ENCODE measurements around the gene RNASE7.
"Not testable (repeated sequence)": the region's sequence is repeated elsewhere in the genome, so short reads cannot be mapped to it uniquely, and the experiment has no call there.

The RNASE7 gene, protein sequence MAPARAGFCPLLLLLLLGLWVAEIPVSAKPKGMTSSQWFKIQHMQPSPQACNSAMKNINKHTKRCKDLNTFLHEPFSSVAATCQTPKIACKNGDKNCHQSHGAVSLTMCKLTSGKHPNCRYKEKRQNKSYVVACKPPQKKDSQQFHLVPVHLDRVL

DNA sequence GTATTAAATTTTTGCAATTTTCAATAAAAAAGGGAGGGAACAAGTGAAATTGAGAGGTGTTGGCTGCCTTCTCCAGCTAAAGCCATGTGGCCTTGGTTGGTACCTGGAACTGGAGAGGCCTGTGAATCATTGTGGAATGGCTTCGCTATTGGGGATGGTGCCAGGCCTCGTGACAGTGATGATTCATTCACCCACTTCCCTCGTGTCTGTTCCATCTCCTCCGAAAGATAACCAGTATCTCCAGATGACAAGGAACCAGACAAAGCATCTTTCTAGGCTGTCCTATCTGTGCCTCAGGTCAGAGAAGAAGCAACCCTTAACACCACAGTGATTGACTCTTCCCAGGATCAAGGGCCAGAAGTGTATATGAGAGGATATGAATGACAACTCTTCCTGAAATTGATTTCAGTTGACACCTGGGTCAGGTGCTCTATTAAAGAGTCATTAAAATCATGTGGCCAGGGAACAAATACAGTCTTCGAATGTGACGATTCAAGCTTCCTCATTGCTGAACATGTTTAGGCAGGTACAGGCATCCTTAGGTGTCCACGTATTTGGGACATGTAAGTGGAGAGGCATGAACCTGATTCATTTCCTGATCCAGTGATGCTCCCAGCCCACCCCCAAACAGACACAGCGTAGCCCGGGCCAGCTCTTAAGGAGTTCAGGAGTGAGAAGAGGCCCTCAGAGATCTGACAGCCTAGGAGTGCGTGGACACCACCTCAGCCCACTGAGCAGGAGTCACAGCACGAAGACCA lies at the start of gene RNASE7:
RNASE7 (plus strand) TSS at position 687 of the 758 bp plus-strand sequence. CDS start 631 bp downstream, outside the sequence.
- no peak for DNase-seq (ENCODE audit: low read depth in 2 of 2)

DNA sequence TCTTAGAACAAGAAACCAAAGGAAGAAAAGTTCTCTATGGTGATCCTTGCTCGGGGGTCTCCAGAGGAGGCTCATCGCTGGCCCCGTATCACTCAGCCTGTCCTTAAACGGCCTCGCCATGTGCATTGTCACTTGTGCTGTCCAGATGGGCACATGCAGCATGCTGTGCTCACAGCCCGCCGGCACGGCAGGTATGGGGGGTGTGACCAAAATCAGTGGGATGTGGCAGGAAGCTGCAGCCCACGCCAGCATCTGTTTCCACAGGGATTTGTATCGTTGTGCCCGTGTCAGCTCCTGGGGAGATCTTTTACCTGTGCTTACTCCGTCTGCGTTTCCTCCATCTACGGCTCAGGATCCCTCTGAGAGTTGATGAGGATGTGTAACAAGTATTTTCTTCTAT lies 45.6 kb upstream of the RNASE7 start:
- no peak for DNase-seq (ENCODE audit: low read depth in 2 of 2)

DNA sequence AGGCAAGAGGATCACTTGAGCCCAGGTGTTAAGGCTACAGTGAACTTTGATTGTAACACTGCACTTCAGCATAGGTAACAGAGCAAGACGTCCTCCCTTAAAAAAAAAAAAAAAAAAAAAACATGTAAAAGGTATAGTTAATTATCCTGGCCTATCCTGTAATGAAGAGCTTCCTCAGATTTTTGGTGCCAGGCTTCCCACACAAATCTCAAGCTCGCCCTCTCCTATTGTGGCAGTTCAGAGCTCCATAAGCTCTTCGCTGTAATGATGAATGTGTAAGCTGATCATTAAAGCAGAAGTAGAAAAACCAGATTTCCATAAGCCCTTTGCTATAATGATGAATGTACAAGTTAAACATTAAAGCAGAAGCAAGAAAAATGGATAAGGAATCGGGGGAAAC lies 45.0 kb upstream of the RNASE7 start:
- no peak for DNase-seq (ENCODE audit: low read depth in 2 of 2)

DNA sequence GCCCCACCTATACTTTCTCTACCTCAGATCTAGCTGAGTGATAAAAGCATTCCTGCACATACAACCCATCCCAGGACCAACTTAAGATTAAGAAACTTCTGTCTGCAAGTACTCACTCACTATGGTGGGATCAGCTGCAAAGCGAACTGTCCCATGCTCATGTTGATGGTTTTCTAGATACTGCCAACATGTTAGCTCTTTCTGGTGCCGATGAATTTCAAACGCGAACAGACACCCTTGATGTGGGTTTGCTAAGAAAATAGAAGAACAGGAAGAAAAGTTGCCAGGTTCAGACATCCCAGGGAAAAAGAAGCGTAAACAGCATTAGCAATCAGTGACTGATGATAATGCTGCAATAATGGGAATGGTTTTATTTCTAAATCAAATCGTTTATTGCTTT lies 44.6 kb upstream of the RNASE7 start:
- no peak for DNase-seq (ENCODE audit: low read depth in 2 of 2)

DNA sequence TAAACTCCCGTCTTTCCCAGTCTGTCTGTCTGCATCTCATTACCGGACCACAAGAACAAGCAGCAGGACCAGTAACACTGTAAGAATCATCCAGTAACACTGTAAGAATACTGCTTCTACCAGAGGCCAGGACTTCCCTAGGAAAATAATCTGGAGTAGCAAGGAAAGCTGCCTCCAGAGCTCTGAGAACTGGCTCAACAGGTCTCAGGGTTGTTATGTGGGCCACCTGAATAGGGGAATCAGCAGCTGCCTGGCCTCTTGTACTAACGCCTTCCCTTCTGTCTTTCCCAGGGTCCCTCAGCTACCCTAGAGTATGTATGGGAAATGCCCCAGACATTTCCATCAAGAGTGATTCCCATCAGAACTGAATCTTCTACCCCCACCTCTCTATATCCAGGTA lies 44.0 kb upstream of the RNASE7 start:
- DNase-seq (ENCODE audit: low read depth in 2 of 2), result no peak

DNA sequence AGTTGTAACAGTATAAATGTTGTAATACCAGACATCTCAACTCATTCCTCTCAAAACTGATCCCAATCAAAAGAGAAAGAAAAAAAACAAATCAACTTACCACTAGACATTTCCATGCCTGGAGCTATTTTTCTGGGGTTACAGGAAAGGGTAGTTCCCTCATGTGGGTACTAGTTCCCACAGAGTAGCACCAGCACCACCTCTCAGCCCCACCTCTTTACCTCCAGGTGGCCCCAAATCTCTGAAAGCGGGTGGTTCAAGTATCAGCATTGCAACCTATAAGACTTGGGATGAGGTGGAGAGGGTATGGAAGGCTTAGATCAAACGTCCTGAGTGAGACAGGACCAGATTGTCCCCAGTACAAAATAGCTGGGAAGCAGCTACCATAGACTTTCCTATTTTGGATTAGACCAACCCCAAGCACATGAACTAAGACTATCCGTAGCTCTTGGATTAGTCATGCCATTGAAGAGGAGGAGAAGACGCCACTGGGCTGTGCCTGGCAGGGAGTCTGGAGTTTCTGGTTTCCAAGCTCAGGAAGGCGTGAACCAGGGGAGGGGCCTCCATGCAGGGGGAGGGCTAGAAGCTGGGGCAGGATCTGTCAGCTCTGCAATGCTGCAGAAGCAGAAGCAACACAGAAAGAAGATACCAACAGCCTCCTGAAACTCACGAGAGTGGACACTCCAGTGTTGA lies 43.3 kb upstream of the RNASE7 start, which contains the start of gene SLC39A2:
SLC39A2 (plus strand) TSS at position 620 of the 693 bp plus-strand sequence. CDS start 154 bp downstream, outside the sequence.
- no peak for DNase-seq (ENCODE audit: low read depth in 2 of 2)

DNA sequence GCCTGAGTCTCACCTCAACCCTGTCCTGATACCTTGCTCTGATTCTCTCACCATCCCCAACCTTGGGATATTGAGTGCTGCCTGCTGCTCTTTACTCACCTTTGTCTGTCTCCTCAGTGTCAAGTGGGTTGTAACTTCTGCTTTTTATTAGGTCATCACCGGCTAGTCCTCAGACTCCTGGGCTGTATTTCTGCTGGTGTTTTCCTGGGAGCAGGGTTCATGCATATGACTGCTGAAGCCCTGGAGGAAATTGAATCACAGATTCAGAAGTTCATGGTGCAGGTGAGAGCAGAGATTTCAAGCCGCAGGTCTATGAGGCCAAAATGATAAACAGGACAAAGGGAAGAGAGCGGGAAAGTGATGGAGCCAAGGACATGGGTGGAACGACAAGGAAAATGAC lies 42.6 kb upstream of the RNASE7 start:
- DNase-seq (ENCODE audit: low read depth in 2 of 2), result no peak

DNA sequence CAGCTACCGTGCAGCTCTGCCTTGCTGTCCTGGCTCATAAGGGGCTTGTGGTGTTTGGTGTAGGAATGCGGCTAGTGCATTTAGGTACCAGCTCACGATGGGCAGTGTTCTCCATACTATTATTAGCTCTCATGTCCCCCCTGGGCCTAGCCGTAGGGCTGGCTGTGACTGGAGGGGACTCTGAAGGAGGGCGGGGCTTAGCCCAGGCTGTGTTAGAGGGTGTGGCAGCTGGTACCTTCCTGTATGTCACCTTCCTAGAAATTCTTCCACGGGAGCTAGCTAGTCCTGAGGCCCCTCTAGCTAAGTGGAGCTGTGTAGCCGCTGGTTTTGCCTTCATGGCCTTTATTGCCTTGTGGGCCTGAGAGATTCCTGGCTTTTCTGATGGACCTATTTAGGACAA lies 40.9 kb upstream of the RNASE7 start:
- DNase-seq (ENCODE audit: low read depth in 2 of 2), result no peak

DNA sequence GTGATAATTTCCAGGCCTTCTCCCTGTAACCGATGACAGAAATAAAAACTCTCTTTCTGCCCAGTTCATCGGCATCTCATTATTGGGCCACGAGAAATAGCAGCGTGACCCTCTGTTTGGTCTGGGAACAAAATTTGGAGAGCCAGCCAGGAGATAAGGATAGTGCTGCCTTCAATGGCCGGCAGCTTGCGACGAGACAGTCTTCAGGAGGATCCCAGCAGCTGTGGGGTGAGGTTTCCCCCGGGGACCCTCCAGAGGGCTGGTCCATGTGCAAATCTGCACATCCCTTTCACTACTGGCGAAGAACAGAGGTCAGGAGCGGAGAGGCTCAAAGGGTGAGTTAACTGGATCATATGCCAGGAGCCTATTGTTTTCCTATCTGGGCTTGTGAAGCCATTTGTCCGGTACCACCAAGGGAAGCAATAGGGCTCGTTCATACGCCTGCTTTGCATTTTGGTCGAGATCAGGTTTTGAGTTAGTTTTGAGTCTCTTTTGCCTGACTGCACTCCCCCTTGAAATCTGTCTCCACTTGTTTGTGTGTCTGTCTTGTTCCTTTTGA lies 38.3 kb upstream of the RNASE7 start:
- no peak for DNase-seq (ENCODE audit: low read depth in 2 of 2)

DNA sequence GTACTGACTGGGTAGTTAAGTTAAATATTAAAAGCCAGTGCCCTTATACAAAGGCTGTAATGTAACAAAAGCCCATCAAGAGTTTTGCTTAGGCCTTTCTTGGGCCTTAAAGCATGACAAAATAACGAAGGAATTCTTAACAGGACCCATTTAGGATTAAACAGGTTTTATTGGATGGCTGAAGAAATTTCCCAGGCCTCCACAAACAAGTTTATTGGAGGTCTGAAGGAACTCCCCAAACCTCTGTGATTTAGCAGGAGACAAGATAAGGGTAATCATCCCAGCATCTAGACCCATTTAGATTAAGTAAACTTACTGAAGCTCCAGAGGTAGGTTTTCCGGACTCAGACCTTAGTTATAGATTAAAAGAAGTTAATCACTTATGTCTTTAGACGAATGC lies 32.4 kb upstream of the RNASE7 start:
- not testable (repeated sequence) for DNase-seq (ENCODE audit: low read depth in 2 of 2)

DNA sequence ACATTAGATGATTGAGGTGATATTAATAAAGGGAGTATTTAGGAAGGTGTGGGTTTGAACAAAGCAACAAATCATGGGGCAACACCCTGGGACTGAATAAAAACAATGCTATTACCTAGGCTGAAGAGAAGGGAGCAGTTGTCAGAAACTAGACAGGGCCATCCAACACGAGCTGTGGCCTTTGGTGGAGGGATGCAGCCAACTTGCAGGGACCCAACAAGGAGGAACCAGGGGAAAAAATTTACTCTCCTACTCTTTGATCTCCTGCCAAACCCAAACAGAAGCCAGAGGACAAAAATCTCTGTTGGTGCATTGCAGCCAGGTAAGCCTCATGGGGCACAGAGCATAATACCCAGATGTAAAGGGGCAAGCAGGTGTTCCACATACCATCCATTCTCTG lies 31.0 kb upstream of the RNASE7 start:
- no peak for DNase-seq (ENCODE audit: low read depth in 2 of 2)

DNA sequence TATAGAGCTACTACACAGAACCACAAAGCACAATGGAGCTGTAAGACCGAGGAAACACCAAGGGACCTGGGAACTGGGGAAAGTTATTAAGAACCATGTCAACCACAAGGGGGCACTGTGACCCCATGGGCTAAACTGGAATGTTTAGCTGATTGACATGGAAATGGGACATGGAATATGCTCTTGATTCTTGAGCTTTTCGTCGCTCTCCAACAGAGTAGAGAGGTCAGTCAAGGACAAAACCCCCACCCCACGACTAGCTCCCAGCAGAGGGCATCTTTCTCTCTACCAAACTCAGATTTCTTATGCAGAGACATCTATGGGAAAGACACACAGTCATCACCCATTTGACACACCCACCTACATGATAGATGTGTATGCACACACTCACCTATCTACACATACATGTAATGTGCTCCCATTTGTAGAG lies 27.4 kb upstream of the RNASE7 start:
- DNase-seq (ENCODE audit: low read depth in 2 of 2), result peak; percentile 32 to 62

DNA sequence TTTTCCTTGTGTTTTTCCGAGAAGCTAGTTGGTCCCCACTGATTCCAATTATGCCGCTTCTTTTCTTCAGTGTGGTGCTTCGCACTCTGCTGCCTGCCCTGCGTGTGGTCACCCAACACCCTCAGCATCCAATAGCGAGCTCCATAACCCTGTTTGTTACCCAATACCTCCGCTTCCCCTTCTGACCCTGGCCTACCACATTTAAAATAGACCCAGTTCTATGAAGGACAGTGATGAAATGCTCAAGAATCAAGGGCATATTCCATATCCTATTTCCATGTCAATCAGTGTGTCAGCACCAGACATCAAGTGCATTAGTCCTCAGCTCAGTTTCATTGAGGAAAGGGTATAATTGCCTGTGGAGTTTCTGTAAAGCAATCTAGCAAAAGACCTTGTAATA lies 26.9 kb upstream of the RNASE7 start:
- no peak for DNase-seq (ENCODE audit: low read depth in 2 of 2)

DNA sequence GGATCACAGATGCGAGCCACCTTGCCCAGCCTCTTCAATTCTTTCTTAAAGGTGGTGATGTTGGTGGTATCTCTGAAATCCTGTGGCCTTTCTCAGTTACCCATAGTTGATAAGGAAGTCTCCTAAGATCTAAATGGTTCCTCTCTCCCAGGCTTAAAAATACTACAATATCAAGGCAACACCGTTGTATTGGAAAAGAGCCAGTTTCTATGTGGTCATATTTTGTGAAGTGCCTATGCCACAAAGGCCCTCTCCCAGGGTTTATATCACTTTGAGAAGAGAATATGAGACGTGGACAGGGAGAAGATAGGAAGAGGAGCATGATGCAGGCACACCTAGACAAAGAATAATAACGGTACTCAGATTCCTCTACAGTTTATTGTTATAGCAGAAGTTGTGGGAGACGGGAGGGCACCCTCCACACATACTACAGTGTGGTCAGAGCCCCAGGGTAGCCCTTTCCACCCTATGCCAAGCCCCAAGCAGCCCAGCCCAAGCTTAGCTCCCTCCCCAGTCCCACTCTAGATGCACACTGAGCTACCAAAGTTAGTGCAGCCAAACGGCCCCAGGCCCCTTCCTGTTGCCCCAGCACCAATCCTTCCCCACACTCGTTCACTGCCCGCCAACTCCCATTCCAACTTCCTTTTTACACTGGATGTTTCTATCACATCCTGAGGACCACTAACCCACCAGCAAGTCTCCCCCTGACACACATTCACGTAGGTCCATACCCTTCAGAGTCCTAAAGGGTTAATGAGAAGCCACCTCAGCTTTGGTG lies 25.6 kb upstream of the RNASE7 start:
- no peak for DNase-seq (ENCODE audit: low read depth in 2 of 2)

DNA sequence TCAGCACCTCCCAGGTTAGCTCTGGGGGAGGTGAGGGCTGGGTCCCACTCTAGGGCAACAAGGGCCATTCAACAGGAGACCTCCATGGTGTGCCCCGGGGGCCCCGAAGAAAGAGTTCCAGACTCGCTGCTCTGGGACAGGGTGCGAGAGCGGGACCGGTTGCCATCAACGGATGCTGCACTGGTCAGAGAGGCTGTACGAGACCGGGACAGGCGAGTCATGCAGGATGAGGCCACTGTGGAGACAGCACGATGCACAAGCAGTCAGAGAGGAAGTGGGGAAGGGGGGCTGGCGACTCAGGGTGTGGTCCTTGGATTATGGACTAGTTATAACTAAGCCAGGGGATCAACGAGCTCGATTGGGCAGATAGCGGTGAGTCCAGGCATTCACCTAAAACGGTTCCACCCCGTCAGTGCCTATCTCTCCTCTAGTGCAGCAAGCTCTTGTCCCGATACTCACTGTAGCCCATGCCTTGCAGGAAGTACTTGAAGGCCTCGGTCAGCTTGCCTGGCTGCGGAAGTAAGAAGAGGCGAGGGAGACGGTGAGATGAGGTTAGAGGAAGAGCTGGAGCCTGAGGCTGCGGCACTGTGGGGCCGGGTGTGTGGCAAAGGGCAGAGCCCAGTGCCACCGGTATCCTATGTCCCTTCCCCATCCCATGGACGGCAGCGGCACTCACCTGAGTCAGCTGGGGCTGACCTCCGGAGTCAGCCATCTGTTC lies 24.5 kb upstream of the RNASE7 start:
- DNase-seq (ENCODE audit: low read depth in 2 of 2), result no peak

DNA sequence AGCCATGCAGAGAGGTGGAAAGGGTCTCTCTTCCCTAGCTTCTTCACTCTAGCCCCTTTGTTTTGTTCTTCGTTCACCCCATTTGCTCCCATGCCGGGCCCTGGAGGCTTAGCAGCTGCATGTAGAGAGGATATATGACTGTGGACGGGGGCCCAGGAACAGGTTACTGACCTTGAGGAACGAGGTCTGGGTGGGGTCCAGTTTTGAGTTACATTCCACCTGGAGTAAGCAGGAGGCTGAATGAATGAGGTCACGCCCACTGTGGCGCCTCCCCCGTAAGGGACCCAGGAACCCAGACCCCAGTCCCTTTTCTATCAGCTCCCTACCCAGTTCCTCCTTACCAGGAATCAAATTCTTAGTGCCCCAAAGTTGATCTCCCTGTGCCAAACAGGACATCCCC lies 23.9 kb upstream of the RNASE7 start:
- DNase-seq (ENCODE audit: low read depth in 2 of 2), result no peak

DNA sequence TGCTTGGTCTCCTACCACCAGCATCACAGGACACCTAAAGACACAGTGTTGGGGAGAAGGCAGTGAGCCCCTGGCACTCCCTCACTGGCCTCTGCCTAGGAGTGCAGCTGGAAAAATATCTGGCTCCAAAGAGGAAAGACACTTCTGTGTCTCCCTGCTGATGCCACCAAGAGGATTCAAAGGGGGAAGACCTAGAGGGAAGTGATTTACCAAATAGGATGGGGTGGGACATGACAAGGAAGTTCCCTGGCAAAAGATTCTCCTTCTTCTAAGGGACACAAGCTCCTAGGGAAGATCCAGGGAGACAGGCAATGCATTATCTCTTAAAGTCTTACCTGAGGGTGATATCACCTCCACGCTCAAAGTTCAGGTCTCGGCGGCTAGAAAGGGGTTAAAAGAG lies 23.4 kb upstream of the RNASE7 start:
- DNase-seq (ENCODE audit: low read depth in 2 of 2), result no peak

DNA sequence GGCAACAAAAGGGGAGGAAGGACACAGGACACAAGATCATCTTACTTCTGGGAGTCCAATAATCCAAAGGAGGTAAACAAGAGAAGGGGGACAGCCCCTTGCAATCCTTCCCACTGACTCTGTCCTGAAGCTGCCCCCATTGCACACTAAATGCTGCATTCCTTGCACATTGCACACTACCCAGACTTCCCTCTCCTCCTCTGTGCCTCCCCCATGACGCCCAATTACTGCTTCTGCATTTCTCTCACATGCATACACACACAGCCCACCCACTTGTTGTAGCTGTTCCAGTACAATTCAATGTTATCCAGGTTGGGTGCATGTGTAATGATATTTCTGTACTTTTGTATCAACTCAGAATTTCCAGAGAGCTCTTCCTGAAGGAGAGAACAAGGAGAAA lies 22.8 kb upstream of the RNASE7 start:
- no peak for DNase-seq (ENCODE audit: low read depth in 2 of 2)

DNA sequence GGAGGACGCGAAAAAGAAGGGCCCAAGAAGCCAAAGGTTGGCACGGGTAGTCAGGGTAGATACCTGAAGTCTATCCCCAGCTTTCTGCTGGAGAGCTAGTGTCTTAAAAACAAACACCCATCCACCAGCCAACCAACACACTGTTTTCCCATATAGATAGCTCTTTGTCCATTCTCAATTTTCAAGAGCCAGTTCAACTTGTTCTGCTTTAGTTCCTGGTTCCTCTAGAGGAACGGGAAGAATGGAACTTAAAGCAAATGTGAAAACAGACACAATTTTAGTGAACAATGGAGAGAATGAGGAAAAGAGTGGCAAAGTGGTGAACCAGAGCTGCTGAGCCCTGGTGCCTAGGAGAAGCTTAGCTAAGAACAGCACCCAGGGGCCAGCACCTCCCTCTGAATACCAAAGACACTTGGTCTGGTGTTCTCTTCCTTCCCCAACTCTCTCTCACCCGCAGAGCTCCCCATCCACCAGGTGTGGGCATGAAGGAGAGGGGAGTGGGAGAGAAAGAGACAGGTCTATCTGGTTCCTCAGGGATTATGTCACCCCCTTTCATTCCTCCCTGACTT lies 21.1 kb upstream of the RNASE7 start:
- no peak for DNase-seq (ENCODE audit: low read depth in 2 of 2)

DNA sequence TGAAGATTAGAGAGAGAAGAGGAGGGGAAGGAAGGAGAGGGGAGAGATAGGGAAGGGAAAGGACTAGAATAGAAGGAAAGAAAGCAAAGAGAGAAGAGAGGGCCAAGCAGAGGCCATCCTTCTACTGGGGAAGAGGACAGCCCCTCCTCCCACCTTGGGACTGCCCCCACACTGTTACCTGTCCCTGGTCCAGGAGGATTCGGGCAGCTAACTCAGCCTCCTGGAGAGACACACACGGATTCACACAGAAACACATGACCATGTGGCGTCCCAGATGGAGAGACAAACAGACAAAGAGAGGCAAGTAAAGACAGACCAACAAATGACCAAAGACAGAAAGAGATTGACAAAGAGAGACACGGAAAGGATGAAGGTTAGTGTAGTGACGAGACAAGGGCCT lies 19.5 kb upstream of the RNASE7 start:
- DNase-seq (ENCODE audit: low read depth in 2 of 2), result no peak

DNA sequence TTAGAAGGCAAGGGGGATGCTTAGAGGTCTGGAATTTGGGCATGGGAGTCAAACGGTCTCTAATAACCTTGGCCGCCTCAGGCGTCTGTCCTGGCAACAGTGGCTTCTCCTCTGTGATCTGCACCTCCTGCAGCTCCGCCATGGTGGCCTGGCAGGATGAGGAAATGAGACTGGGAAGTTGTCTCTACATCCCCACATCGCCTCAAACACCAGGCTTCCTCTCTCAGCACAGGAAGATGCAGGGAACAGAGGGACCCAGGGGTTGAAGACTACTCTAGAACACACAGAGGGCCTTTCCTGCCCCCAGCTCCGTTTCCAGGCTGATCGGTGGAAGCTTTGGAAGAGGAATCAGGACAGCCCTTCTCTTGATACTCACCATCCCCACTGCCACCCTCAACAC lies 19.0 kb upstream of the RNASE7 start:
- no peak for DNase-seq (ENCODE audit: low read depth in 2 of 2)

Measured in stimulated activated CD8-positive, alpha-beta memory T cell treated with anti-CD3 and anti-CD28 coated beads, Interleukin-15, amount 100 ng/mL, for 4 hours (primary cell).